ENCODE measurements around the gene SPOCD1. TPM values are rescaled to one million over a fixed set of nuclear protein-coding genes. Genes with fewer than 3 reads are reported as not detected.

SPOCD1 gene
- total RNA-seq = 0.08 TPM

DNA sequence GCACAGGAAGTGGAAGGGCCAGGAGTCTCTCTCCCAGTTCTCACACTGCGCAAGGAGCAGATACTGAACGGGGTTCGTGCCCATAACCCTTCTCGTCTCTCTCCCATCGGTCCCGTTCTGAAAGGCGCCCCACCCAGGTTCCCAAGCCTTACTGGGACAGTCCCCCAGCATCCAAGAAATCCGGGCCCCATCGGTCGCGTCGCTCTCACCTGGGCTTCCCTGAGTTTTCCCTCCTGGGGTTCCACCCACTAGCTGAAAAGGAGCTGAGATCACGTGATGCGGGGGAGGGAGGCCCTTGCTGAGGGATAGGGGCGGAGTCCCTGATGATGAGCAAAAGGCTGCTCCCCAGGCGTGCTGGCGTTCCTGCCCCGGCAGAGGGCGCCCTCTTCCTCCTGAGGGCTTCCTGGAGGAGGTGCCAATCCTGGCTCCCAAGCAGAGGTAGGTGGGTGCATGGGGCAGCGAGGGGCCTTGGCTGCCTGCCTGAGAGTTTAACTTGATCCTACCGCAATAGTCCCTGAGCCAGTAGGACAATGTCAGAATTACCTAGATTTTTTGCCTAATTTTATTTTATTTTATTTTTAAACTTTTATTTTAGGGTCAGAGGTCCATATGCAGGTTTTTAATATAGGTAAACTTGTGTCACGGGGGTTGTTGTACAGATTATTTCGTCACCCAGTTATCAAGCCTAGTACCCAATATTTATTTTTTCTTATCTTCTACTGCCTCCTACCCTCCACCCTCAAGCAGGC lies at the start of gene SPOCD1:
Gene SPOCD1, minus strand, starts transcription at position 271 of the 749 bp plus-strand sequence. CDS start 689 bp downstream, outside the sequence.
- DNase-seq (ENCODE audit: low spot score) (peak; percentile 80), ATAC-seq (peak; percentile 98)

DNA sequence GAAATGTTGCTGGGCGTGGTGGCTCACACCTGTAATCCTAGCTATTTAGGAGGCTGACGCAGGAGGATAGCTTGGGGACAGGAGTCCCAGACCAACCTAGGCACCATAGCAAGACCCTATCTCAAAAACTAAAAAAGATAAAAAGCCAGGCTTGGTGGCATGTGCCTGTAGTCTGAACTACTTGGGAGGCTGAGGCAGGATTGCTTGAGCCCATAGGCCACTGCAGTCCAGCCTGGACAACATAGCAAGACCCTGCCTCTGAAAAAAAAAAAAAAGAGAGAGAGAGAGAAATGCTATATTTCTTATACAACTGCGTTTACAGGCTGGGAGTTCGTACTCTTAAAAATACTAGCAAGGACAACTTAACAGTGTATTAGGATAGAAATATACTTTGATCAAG lies 46.2 kb upstream of the SPOCD1 start:
- DNase-seq (ENCODE audit: low spot score) (no peak), ATAC-seq (no peak)

DNA sequence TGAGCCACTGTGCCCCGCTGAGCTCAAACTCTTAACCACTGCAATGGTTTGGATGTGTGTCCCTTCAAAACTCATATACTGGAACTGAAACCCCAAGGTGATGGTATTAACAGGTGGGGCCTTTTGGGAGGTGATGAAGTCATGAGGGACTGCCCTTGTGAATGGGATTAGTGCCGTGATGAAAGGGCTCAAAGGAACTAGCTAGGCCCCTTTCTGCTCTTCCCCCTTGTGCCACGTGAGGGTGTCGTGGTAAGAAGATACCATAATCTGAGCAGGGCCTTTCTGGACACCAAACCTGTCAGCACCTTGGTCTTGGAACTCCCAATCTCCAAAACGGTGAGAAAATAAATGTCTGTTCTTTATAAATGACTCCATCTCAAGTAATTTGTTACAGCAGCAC lies 45.5 kb upstream of the SPOCD1 start:
- DNase-seq (ENCODE audit: low spot score) (no peak), ATAC-seq (no peak)

DNA sequence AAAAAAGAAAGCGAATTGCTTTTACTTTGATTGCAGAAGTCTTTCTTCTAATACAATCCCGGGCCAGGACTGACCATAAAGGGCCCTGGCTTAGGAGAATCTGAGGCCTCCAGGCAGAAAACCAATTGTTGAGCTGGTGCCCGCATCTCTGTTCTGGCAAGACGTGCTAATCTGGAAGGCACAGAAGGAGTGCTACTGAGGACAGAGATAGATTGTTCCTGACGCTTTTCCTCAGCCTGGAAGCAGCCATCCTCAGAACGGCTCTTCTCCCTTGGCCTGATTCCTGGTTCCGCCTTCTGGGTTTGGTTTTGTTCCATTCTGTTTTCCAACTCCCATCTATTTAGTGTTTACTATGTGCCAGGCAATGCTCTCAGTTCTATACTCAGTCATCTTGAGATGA lies 44.8 kb upstream of the SPOCD1 start:
- ATAC-seq (no peak), DNase-seq (ENCODE audit: low spot score) (no peak)

DNA sequence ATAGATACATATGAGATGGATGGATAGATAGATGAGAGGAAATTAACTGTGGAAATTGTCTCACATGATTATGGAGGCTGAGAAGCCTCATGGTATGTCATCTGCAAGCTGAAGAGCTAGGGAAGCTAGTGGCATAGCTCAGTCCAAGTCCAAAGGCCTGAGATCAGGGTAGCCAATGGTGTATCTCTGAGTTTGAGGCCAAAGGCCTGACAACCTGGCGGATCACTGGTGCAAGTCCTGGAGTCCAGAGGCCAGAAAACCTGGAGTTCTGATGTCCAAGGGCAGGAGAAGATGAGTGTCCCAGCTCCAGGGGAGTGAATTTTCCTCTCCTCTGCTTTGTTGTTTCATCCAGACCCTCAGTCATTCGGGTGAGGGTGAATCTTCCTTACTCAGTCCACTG lies 43.9 kb upstream of the SPOCD1 start:
- no peak for DNase-seq (ENCODE audit: low spot score)
- ATAC-seq = peak; percentile 74

DNA sequence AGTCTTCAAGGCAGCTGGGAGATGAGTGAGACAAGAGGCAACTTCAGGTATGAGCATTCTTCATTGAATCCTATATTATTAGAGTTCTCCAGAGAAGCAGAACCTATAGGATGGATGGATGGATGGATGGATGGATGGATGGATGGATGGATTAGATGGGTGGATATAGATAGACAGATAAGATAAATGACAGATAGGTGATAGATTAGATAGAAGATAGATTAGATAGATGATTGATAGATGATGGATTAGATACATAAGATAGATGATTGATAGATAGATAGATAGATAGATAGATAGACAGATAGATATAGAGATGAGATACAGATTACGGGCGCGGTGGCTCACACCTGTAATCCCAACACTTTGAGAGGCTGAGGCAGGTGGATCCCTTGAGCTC lies 43.2 kb upstream of the SPOCD1 start:
- ATAC-seq (no peak), DNase-seq (ENCODE audit: low spot score) (no peak)

DNA sequence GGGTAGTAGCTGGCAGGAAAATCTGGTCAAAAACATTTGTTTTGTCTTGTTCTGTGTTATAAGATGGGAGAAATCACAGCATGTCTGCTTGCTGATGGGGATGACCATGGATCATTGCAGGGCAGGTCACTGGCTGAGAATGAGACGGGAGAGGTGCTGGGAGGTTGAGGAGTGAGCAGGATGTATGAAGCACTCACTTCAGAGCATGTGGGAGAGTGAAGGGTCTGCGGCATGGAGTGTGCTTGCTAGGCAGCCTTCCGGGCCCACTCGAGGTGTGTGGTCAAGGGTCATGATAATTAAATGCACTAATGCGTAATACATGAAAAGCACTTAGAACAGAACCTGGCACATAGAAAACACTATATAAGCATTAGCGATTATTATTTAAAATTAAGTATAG lies 42.0 kb upstream of the SPOCD1 start:
- DNase-seq (ENCODE audit: low spot score) (no peak), ATAC-seq (no peak)

DNA sequence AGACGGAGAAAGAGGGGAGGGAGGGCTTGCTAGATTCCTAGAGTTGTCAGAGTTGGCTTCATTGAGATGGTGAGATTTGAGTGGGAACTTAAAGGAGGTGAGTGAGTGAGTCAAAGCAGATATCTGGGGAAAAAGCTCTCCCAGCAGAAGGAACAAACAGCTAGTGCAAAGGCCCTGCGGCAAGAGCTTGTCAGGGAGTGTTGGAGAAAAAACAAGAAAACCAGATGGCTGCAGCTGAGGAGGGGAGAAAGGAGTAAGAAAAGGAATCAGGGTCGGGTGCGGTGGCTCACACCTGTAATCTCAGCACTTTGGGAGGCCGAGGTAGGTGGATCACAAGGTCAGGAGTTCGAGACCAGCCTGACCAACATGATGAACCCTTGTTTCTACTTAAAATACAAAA lies 40.3 kb upstream of the SPOCD1 start:
- ATAC-seq (no peak), DNase-seq (ENCODE audit: low spot score) (no peak)

DNA sequence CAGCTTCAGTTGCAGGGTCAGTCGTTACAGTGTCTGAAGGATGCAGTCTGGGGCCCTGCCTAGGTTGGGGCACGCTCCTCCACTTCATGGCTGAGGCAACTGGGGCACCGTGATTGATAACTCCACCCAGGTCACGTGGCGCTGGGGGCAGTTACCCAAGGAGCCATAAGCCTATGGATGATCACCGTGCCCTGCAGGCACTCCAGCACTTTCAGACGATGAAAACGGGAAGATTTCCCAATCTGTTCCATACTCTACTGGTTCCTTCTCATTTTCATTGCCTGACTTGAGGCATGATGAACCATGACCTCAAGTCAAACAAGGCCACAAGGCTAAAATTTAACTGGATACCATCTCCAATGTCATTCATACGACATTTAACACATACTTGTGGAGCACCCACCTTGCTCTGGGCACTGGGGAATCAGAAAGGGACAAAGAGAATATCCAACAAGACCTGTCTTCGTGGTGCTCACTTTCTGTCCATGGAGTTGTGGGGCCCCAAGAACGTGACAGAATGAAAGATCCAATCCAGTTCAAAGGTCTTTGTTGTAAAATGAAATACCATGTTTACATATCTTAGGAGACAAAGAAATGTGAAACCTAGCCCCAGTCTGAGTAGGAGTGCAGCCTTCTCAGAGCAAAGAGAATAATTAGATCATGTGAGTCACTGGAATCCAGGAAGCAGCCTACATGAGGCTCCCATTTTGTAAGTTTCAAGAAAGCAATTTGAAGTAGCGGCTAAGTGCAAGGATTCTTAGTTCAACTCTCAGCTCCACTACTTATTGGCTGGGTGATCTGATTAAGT lies 39.4 kb upstream of the SPOCD1 start:
- DNase-seq (ENCODE audit: low spot score) (no peak), ATAC-seq (no peak)

DNA sequence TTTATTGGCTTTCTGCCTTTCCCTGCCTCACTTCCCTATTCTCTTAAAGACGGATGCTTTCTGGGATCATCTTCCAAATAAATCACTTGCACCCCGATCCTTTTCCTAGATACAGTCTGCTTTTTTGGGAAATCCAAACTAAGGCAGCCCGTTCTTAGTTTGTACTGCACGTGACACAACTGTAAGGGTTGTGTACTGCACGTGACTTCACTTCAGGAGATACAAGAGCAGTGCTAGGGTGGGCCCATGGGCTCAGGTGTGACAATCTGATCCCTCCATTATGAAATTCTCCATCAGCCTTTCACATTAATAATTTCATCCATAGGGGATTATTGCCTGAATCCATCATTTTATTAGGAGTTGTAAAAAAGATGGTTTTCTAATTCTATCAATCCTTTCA lies 33.8 kb upstream of the SPOCD1 start:
- ATAC-seq (no peak), DNase-seq (ENCODE audit: low spot score) (no peak)

DNA sequence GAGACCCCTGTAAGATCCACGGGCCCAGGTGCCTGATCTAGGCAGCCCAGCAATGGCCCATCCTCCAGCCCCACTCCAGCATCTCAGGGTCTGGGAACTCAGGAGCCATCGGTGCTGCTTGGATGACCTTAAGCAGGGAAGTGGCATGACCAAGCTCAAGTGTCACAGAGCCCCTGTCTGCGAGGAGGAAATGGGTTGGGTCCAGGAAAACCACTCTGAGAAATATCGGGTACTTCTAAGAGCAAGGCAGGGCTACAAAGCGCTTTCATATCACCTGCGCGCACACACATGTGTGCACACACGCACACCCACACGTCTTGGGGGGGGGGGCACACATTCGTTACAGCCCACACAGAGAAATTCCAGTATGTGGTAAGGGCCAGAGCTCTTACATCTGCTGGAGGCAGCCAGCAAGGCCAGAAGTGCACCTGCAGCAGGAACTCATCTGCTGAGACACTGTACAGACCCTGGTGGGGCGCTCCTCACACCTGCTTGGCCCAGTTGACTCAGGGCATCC lies 32.6 kb upstream of the SPOCD1 start:
- no peak for DNase-seq (ENCODE audit: low spot score)
- ATAC-seq = no peak

DNA sequence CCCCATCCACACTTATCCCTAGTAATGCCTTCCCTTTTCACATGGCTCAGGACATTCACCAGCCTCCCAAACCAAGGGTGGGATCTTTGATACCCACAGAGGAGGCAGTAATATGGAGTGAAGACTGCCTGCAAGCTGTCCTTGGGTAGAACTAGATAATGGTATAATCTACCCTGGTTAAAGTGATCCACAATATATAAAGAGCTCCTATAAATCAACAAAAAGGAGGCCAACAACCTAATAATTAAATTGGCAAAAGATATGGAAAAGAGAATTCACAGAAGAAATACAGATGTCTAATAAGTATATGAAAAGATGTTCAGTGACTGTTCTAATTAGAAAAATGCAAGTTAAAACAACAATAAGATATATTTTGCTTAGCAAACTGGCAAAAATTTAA lies 30.7 kb upstream of the SPOCD1 start:
- DNase-seq (ENCODE audit: low spot score) = no peak
- no peak for ATAC-seq

DNA sequence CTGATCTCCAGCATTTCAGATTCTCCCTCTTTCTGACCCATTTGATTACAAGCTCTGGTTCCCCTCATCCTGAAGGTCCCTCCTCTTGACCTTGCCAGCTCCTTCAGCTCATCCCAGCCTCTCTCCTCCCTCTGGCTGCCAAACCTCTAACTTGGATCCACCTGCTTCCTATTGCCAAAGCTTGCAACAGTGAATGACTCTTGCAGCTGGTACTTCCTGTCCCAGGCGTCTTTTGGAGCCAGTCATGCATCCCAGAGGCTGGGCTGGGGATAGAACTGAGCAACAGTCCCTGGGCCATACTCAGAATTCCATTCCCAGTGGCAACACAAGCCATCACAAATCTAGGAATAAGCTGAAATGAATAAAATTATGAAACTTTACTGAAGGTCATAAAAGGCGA lies 27.7 kb upstream of the SPOCD1 start:
- ATAC-seq (no peak), DNase-seq (ENCODE audit: low spot score) (no peak)

DNA sequence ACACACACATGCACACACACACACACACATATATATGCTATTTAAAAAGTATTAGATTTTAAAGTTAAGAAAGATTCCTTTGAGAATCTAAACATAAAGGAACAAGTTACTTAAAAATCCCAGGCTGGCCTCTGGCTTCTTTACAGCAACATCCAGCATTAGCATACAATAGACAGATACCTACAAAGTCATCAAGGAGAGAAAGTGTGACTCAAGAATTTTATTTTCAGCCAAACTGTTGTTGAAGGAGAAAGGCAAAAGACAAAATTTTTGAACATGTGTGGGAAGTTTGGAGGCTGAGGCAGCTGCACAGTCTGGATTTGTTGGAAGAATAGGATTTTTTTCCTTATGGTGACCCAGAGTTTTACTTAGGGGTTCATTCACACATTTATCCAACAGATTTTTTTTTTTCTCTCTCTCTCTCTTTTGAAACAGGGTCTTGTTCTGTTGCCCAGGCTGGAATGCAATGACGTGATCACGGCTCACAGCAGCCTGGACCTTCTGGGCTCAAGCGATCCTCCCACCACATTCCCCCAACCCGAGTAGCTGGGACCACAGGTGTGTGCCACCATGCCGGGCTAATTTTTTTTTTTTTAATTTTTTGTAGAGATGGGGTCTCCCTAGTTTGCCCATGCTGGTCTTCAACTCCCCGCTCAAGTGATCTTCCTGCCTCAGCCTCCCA lies 24.0 kb upstream of the SPOCD1 start:
- DNase-seq (ENCODE audit: low spot score) = peak; percentile 12
- ATAC-seq = no peak

DNA sequence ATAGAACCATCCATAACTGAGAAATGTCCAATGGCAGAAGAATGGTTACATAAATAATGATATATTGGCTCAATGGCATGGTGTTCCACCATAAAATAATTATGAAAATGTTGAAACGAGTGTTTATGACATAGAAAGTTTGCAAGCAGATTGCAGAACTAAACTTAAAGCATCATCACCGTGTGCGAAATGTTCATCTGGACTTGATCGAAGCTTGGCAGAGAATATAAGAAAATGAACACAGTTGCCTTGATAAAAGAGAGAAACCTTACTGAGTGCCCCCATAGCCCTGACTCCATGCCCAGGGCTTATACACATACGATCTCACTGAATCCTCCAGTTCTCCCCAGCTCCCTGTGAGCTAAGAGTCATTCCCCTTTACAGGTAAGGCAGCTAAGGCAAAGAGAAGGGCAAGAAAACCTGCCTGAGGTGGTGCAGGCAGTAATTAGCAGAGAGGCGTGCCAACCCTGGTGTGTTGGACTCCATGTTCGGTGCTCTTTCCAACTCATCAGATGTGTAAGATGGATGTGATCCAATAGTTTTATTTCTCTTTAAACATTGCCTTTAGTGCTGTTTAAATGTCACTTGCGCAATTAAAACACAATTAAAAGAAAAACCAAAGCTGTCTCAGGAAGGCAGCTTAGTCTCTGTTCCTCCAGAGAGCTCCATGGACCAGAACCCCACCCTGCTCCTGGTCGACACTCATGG lies 21.8 kb upstream of the SPOCD1 start:
- DNase-seq (ENCODE audit: low spot score) (no peak), ATAC-seq (no peak)

DNA sequence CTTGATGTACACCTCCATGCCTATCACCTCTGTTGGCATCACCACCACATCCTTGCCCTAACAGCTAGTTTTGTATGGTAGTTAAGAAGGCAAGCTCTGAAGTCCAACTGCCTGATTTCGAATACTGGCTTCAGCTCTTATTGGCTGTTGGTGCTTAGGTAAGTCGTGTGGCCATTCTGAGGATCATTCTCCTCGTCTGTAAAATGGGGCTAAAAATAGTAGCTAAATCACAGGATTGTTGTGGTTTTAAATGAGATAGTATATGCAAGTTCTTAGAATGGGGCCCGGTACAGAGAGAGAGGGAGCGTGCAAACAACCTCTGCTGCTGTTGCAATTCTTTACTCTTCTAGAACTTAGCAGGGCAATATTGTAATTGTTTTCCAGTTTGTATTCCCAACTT lies 20.8 kb upstream of the SPOCD1 start:
- ATAC-seq (no peak), DNase-seq (ENCODE audit: low spot score) (no peak)

DNA sequence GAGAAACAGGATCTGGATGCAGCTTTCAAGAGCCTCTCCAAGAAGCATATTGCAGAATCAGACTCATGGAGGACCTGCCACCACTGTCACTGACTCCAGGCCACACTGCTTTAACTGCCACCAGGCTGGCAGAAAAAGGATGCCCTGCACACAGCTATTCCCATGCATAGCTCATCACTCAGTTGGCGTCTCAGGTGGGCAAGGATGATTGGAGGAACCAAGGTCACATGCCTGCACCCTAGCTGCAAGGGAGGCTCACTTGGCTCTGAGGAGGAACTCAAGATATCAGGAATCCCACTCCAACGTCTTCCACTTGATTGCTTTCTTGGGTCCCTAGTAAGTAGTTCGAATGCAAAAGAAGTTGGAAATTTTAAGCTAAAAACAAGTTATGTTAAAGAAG lies 19.6 kb upstream of the SPOCD1 start:
- no peak for ATAC-seq
- DNase-seq (ENCODE audit: low spot score) = no peak

DNA sequence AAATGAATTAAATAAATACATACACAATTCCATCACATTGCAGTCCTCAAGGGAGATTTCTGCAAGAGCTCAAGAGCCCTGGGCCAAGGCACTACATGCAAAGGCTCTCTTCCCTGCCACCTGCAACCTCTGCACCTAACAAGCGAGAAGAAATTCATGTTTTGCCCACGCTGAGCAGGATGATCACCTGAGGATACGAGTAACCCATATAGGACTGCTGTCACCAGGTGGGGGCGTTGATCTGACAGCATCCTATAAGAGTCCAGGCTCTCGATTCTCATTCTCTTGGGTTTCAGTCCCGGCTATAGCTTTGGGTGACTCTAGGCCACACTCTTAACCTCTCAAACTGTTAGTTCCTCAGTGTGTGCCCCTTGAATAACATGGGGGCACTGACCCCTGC lies 18.7 kb upstream of the SPOCD1 start:
- peak; percentile 39 for ATAC-seq
- DNase-seq (ENCODE audit: low spot score) = no peak

DNA sequence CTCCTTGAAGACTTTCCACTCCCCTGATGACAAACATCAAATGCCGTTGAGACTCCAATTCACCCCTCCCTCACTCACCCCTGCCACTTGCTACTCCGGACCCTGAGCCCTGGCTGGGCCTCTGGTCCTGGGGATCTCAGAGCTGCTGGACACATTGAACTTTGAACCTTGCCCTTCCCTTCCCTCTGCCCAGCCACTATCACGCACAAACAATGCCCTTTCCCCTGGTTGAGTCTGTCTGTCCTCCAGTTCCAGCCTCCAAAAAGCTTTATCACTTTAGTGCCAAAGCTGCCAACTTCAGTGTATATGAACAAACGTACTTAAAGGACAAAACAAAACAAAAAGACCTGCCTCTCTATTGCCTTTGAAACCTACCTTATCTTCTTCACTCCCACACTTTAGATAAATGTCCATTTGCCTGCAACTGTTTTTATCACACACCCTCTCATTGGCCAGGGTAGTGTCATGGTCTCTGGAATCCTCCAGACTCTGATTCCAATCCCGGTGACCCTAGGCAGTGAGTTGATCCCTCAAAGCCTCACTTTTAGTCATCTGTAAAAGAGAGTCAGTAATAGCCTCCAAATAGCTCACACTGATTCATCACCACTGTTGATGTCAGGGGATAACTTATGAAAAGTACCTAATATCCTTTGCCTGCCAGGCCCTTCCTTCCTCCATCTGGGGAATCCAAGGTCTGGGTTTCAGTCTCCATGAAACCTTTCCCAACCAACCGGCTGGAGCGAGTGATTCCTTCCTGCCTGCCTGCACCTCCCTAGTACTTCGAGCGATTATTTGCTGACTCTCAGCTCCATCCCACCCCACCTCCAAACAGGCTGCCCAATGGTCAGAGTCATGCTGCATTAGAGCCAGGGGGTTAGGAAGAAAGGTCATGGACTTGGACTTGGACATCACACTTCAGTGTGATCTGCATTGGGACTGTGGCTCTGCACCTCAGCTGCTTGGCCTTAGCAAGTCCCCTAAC lies 15.9 kb upstream of the SPOCD1 start:
- DNase-seq (ENCODE audit: low spot score) (peak; percentile 30), ATAC-seq (no peak)

DNA sequence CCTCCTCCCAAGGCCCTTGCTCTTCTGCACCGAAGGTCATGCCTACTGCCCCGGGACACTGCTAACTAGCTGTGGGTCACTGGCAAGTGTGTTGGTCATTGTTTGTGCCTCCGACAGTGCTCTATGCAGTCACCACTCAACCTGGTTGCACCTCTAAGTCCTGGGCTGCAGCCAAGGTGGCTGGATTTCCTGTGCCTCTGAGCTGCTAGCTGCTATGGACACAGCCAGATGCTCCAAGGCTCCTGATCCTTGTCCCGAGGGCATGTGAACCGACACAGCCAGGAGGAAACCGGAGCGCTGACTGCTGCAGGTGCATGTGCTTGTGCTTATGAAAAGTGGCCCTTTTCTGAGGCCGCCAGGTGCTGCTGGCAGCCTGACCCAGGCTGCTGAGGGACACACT lies 14.7 kb upstream of the SPOCD1 start:
- DNase-seq (ENCODE audit: low spot score) (peak; percentile 33), ATAC-seq (no peak)

All from left lobe of liver (tissue), 2 donors.